Osteocyte (in vitro differentiated cells): Measurements from ENCODE around the gene PLEKHA1. TPM values are rescaled to one million over a fixed set of nuclear protein-coding genes. Genes with fewer than 3 reads are reported as not detected.

Experiments used
- DNase-seq: peaks from one replicate; pipeline ENCODE4 v3.0.0; 2021; ENCODE audit warnings: mixed read lengths; ENCODE audit not compliant: unreplicated experiment; ENCODE audit errors: extremely low spot score
- H3K27ac Mint-ChIP-seq: one replicate; pipeline ENCODE4 v1.8.0; 2021; ENCODE audit warnings: mild to moderate bottlenecking, mixed read lengths; ENCODE audit not compliant: unreplicated experiment
- H3K27me3 Mint-ChIP-seq: one replicate; pipeline ENCODE4 v1.8.0; 2021; ENCODE audit warnings: mixed read lengths; ENCODE audit not compliant: unreplicated experiment
- H3K36me3 Mint-ChIP-seq: one replicate; pipeline ENCODE4 v1.8.0; 2021; ENCODE audit warnings: mixed read lengths; ENCODE audit not compliant: unreplicated experiment
- H3K4me1 Mint-ChIP-seq: one replicate; pipeline ENCODE4 v1.8.0; 2021; ENCODE audit warnings: mixed read lengths; ENCODE audit not compliant: unreplicated experiment
- H3K4me3 Mint-ChIP-seq: one replicate; pipeline ENCODE4 v1.8.0; 2021; ENCODE audit warnings: mild to moderate bottlenecking, moderate library complexity, mixed read lengths; ENCODE audit not compliant: unreplicated experiment
- H3K9me3 Mint-ChIP-seq: one replicate; pipeline ENCODE4 v1.8.0; 2021; ENCODE audit warnings: mixed read lengths; ENCODE audit not compliant: unreplicated experiment
- CTCF ChIP-seq: fragments of 200-600 bp; sonication (generic); IDR thresholded peaks from 2 replicates; pipeline ENCODE4 v1.5.0; 2021; ENCODE audit warnings: antibody characterized with exemption, mild to moderate bottlenecking, moderate library complexity
- total RNA-seq: library from RNA; stranded (reverse); gene quantifications from 2 replicates; pipeline ENCODE4 v1.2.1, GENCODE V29; 2021

The PLEKHA1 gene
- total RNA-seq, 1 donor from 2014 or later: 62.8 TPM

GRCh38 chr10:122407375-122408125 lies 33.0 kb downstream of the PLEKHA1 start:
- H3K27ac Mint-ChIP-seq: no peak overlapping the region
- H3K4me1 Mint-ChIP-seq: peaks cover 13% of the 10 kb centered on the region
- no peak for DNase-seq
- H3K36me3 Mint-ChIP-seq: peaks cover 38% of the 10 kb centered on the region
- H3K27me3 Mint-ChIP-seq: no peaks in the 10 kb centered on the region
- TF ChIP-seq CTCF: no peak
- H3K4me3 Mint-ChIP-seq: no peak overlapping the region
- no peaks in the 10 kb centered on the region for H3K9me3 Mint-ChIP-seq

- no peak for DNase-seq
- Mint-ChIP-seq H3K36me3 (peaks cover 63% of the 10 kb centered on the region), H3K27ac (no peak overlapping the region), H3K27me3 (no peaks in the 10 kb centered on the region), H3K4me3 (no peak overlapping the region), H3K4me1 (peaks cover 24% of the 10 kb centered on the region), H3K9me3 (no peaks in the 10 kb centered on the region)
- TF ChIP-seq CTCF: no peak
These were observed 38.8 kb downstream of the PLEKHA1 start for GRCh38 chr10:122413327-122413726.

GRCh38 chr10:122417667-122418066 lies 43.2 kb downstream of the PLEKHA1 start:
- Mint-ChIP-seq H3K4me3 (no peak overlapping the region), H3K4me1 (peaks cover 50% of the 10 kb centered on the region), H3K27ac (peak overlapping the region; percentile 4), H3K36me3 (peaks cover 67% of the 10 kb centered on the region), H3K27me3 (no peaks in the 10 kb centered on the region), H3K9me3 (no peaks in the 10 kb centered on the region)
- DNase-seq: no peak
- no peak for TF ChIP-seq CTCF

GRCh38 chr10:122419016-122419415 lies 44.5 kb downstream of the PLEKHA1 start:
- no peak overlapping the region for H3K27ac Mint-ChIP-seq
- no peaks in the 10 kb centered on the region for H3K9me3 Mint-ChIP-seq
- DNase-seq: no peak
- H3K27me3 Mint-ChIP-seq: no peaks in the 10 kb centered on the region
- no peak overlapping the region for H3K4me3 Mint-ChIP-seq
- peaks cover 64% of the 10 kb centered on the region for H3K36me3 Mint-ChIP-seq
- H3K4me1 Mint-ChIP-seq: peaks cover 50% of the 10 kb centered on the region
- no peak for TF ChIP-seq CTCF

- Mint-ChIP-seq H3K27me3 (no peaks in the 10 kb centered on the region), H3K9me3 (no peaks in the 10 kb centered on the region), H3K4me3 (no peak overlapping the region), H3K36me3 (peaks cover 67% of the 10 kb centered on the region), H3K4me1 (peaks cover 50% of the 10 kb centered on the region), H3K27ac (peak overlapping the region; percentile 79)
- no peak for TF ChIP-seq CTCF
- no peak for DNase-seq
These were observed 45.5 kb downstream of the PLEKHA1 start for GRCh38 chr10:122419876-122420623.
